ENCODE data around the gene PANX2. TPM values are rescaled to one million over a fixed set of nuclear protein-coding genes. Genes with fewer than 3 reads are reported as not detected.

Gene PANX2
- total RNA-seq (2012; rRNA removed) (under 0.01 and 0.18 TPM in 2 replicates), polyA plus RNA-seq (2012; rRNA removed) (1.3 and 1.7 TPM in 2 replicates), Bru-seq, nascent RNA (percentile 28 among the genes with signal in this experiment), BruChase-seq, experiment 1, labeled RNA remaining after a 6-hour chase (percentile 45 among the genes with signal in this experiment), BruChase-seq, experiment 2, labeled RNA remaining after a 2-hour chase (percentile 42 among the genes with signal in this experiment)
- polyA plus RNA-seq (2012; cell fraction: cytosol; rRNA removed) = 1.6 and 3.8 TPM in 2 replicates
- polyA plus RNA-seq (2012; cell fraction: nucleus; rRNA removed; ENCODE audit: low replicate concordance) = 7.1 and 11.4 TPM in 2 replicates
- long read RNA-seq, partial matches to known transcripts = 5 of 5 reads
- long read RNA-seq, other reads (novel, unspliced or antisense) = 0 of 5 reads

GRCh38 chr22:50170453-50171318 lies at the start of gene PANX2:
Gene PANX2, plus strand, starts transcription at chr22:50170731. Its CDS starts 0 bp downstream, at chr22:50170731.
- Histone ChIP-seq H2BK20ac (ENCODE audit: low read depth, low read length) (no peak within 1 kb of the TSS), H3K27ac (ENCODE audit: insufficient read depth, low read length) (no peak within 1 kb of the TSS), H3K9me3 (ENCODE audit: control insufficient read depth, insufficient read depth, low read length) (no peaks in the 10 kb centered on the region), H3K18ac (ENCODE audit: low read depth, low read length) (no peak within 1 kb of the TSS), H3K4me1 (ENCODE audit: control insufficient read depth, insufficient read depth, low read length) (no peaks in the 10 kb centered on the region), H3K14ac (replicated peaks; ENCODE audit: low read depth, low read length) (no peak within 1 kb of the TSS), H2BK120ac (ENCODE audit: low read depth, low read length) (no peak within 1 kb of the TSS), H2AK5ac (ENCODE audit: low read depth, low read length) (no peak within 1 kb of the TSS), H3K56ac (ENCODE audit: extremely low read depth, insufficient read depth, low read length) (no peak within 1 kb of the TSS), H4K8ac (ENCODE audit: low read depth in 2 of 2, low read length in 2 of 2) (no peak within 1 kb of the TSS; a peak in 1 of 4 replicates), H2BK15ac (ENCODE audit: low read depth, low read length) (no peak within 1 kb of the TSS), H3K4me3 (ENCODE audit: insufficient read depth, low read depth, low read length) (peak within 1 kb of the TSS; percentile 68), H3K4ac (ENCODE audit: low read depth, low read length) (no peak within 1 kb of the TSS), H4K20me1 (ENCODE audit: insufficient read depth, low read length) (no peaks in the 10 kb centered on the region), H3K36me3 (ENCODE audit: control insufficient read depth, insufficient read depth, low read length) (no peaks in the 10 kb centered on the region), H2AK9ac (replicated peaks; ENCODE audit: low read depth, low read length, poor library complexity) (peak within 1 kb of the TSS; percentile 37), H3K27me3 (ENCODE audit: control insufficient read depth, insufficient read depth, low read length) (peaks cover 27% of the 10 kb centered on the region), H4K5ac (ENCODE audit: low read depth, low read length) (no peak within 1 kb of the TSS), H3K9me1 (ENCODE audit: insufficient read depth, low read length) (no peaks in the 10 kb centered on the region), H3K23ac (ENCODE audit: low read depth, low read length) (no peak within 1 kb of the TSS), H4K91ac (ENCODE audit: insufficient read depth, low read depth, low read length) (no peak within 1 kb of the TSS), H2BK5ac (ENCODE audit: low read depth, low read length, poor library complexity, severe bottlenecking) (no peak within 1 kb of the TSS), H3K4me2 (ENCODE audit: low read depth, low read length) (peak within 1 kb of the TSS; percentile 91), H3K79me1 (ENCODE audit: low read depth in 1 of 2, low read length in 2 of 2) (no peaks in the 10 kb centered on the region), H3K9ac (ENCODE audit: low read depth, low read length) (peak within 1 kb of the TSS; percentile 58), H2AFZ (replicated peaks; ENCODE audit: low read length, poor library complexity) (peak within 1 kb of the TSS; percentile 89)
- no peak for DNase-seq
- dilution Hi-C loops (cut with HindIII; ENCODE audit: low sequenced_read_pairs, unreplicated experiment) (no loop called here), in situ Hi-C loops (cut with MboI; ENCODE audit: low sequenced_read_pairs) (no loop called here), intact Hi-C loops (cut with micrococcal nuclease) (no loop called here)
- POLR2A ChIA-PET (ENCODE audit: unreplicated experiment) = no interaction called here
- CTCF ChIA-PET = no interaction called here
- BruUV-seq (replicated peaks) = no TSS peak
- ATAC-seq (ENCODE audit: low read depth) = peak; percentile 49
- 13% methylated on average over 43 of the region's 105 CpGs; no CpG with 5 or more reads in 1 of the 2 experiments for WGBS, 2 experiments (ENCODE audit: extremely low coverage in 2 of 2, insufficient read length in 1 of 2)
- TF ChIP-seq RFX5 (IDR thresholded peaks at IDR 0.05; ENCODE audit: low read depth, low read length) (no peak), BHLHE40 (IDR thresholded peaks at IDR 0.05; ENCODE audit: low read depth, low read length) (no peak), CHD1 (IDR thresholded peaks at IDR 0.05; ENCODE audit: low read depth, low read length) (no peak), SMC3 (IDR thresholded peaks at IDR 0.05; ENCODE audit: low read depth, low read length) (no peak), CTCF (conservative IDR thresholded peaks at IDR 0.05; ENCODE audit: low read depth, low read length) (no peak), CEBPB (IDR thresholded peaks at IDR 0.05; ENCODE audit: low read depth, low read length) (no peak), RAD21 (IDR thresholded peaks at IDR 0.05; ENCODE audit: low read length) (no peak), POLR2A (IDR thresholded peaks at IDR 0.05; ENCODE audit: low read depth, low read length) (no peak), MXI1 (IDR thresholded peaks at IDR 0.05; ENCODE audit: borderline replicate concordance, low read depth, low read length) (no peak), RCOR1 (IDR thresholded peaks at IDR 0.05; ENCODE audit: insufficient replicate concordance, low read length) (no peak), FOS (IDR thresholded peaks at IDR 0.05; ENCODE audit: low read depth, low read length) (no peak)
- TF ChIP-seq, protein P1, sequence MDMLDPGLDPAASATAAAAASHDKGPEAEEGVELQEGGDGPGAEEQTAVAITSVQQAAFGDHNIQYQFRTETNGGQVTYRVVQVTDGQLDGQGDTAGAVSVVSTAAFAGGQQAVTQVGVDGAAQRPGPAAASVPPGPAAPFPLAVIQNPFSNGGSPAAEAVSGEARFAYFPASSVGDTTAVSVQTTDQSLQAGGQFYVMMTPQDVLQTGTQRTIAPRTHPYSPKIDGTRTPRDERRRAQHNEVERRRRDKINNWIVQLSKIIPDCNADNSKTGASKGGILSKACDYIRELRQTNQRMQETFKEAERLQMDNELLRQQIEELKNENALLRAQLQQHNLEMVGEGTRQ (IDR thresholded peaks at IDR 0.05; ENCODE audit: low read depth, low read length) = no peak
- TF ChIP-seq, protein P2, sequence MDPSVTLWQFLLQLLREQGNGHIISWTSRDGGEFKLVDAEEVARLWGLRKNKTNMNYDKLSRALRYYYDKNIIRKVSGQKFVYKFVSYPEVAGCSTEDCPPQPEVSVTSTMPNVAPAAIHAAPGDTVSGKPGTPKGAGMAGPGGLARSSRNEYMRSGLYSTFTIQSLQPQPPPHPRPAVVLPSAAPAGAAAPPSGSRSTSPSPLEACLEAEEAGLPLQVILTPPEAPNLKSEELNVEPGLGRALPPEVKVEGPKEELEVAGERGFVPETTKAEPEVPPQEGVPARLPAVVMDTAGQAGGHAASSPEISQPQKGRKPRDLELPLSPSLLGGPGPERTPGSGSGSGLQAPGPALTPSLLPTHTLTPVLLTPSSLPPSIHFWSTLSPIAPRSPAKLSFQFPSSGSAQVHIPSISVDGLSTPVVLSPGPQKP (IDR thresholded peaks at IDR 0.05; ENCODE audit: borderline replicate concordance, low read depth, low read length) = no peak

Measured in IMR-90 (cell line).